Measurements from ENCODE around the gene CAMSAP1.

DNA sequence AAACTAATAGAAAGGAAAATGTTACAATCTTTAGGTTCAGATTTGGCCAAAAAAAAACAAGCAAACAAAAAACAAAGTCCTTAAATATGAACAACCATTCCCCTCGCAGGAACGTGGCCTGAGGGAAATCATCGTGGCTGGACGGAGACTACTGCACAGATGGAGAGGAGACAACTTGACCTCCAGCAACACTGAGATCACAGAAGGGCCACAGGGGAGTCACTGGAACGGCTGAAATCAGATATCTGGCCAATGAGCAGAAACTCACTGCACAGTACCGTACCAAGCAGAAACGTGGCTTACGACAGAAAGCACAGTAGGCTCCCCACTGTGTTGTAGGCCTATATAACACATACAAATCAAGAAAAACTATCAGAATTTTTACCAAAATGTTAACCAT is 27.7 kb downstream of the CAMSAP1 start:
- TF ChIP-seq, protein P1, sequence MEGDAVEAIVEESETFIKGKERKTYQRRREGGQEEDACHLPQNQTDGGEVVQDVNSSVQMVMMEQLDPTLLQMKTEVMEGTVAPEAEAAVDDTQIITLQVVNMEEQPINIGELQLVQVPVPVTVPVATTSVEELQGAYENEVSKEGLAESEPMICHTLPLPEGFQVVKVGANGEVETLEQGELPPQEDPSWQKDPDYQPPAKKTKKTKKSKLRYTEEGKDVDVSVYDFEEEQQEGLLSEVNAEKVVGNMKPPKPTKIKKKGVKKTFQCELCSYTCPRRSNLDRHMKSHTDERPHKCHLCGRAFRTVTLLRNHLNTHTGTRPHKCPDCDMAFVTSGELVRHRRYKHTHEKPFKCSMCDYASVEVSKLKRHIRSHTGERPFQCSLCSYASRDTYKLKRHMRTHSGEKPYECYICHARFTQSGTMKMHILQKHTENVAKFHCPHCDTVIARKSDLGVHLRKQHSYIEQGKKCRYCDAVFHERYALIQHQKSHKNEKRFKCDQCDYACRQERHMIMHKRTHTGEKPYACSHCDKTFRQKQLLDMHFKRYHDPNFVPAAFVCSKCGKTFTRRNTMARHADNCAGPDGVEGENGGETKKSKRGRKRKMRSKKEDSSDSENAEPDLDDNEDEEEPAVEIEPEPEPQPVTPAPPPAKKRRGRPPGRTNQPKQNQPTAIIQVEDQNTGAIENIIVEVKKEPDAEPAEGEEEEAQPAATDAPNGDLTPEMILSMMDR (IDR thresholded peaks at IDR 0.05; ENCODE audit: low read depth, low read length): no peak
- TF ChIP-seq EZH2phosphoT487 (IDR thresholded peaks at IDR 0.05; ENCODE audit: low read depth): no peak

All from OCI-LY3 (cell line).